ENCODE measurements around the gene NUCKS1.
A peak's percentile ranks its signal among the peaks of the same experiment; 100 is the strongest.

The NUCKS1 gene

GRCh38 chr1:205772607-205773032 is 22.6 kb upstream of the NUCKS1 start:
- no peak for DNase-seq

GRCh38 chr1:205770618-205771017 is 20.6 kb upstream of the NUCKS1 start:
- no peak for DNase-seq

GRCh38 chr1:205769641-205770365 is 19.8 kb upstream of the NUCKS1 start:
- no peak for DNase-seq

GRCh38 chr1:205767248-205767647 is 17.3 kb upstream of the NUCKS1 start:
- DNase-seq: no peak

GRCh38 chr1:205766570-205766969 is 16.6 kb upstream of the NUCKS1 start:
- DNase-seq: no peak

GRCh38 chr1:205766038-205766437 is 16.1 kb upstream of the NUCKS1 start:
- DNase-seq: no peak

- DNase-seq: no peak
Observed at GRCh38 chr1:205764578-205764977, 14.6 kb upstream of the NUCKS1 start.

- no peak for DNase-seq
Observed at GRCh38 chr1:205763980-205764379, 14.0 kb upstream of the NUCKS1 start.

GRCh38 chr1:205760606-205761005 is 10.6 kb upstream of the NUCKS1 start:
- no peak for DNase-seq

- DNase-seq: no peak
Observed at GRCh38 chr1:205756552-205756951, 6.6 kb upstream of the NUCKS1 start.

- no peak for DNase-seq
Observed at GRCh38 chr1:205754857-205755256, 4.9 kb upstream of the NUCKS1 start.

GRCh38 chr1:205751036-205751651 is 1.2 kb upstream of the NUCKS1 start:
- DNase-seq: no peak

- DNase-seq: peak; percentile 38 to 97 (median 88)
Observed at GRCh38 chr1:205749234-205750137, 496 bp downstream of the NUCKS1 start.

- peak in 10 of 56 donors; percentile 2 to 81 (median 52) for DNase-seq
Observed at GRCh38 chr1:205748403-205749233, 1.4 kb downstream of the NUCKS1 start.

GRCh38 chr1:205746757-205747412 is 3.1 kb downstream of the NUCKS1 start:
- no peak for DNase-seq

GRCh38 chr1:205744403-205744802 is 5.6 kb downstream of the NUCKS1 start:
- no peak for DNase-seq

- DNase-seq: no peak
Observed at GRCh38 chr1:205743977-205744376, 6.0 kb downstream of the NUCKS1 start.

- DNase-seq: no peak
Observed at GRCh38 chr1:205741681-205742080, 8.3 kb downstream of the NUCKS1 start.

GRCh38 chr1:205739348-205740160 is 10.4 kb downstream of the NUCKS1 start:
- no peak for DNase-seq

- no peak for DNase-seq
Observed at GRCh38 chr1:205735218-205735617, 14.8 kb downstream of the NUCKS1 start.

Measured in nucleus accumbens (tissue), 56 donors.